ENCODE measurements around the gene FAM210A. TPM values are rescaled to one million over a fixed set of nuclear protein-coding genes. Genes with fewer than 3 reads are reported as not detected.

The FAM210A gene
- total and polyA plus RNA-seq, 2 of the 4 experiments (the other 2 are of a cell fraction), result 9.8 to 25.3 TPM

DNA sequence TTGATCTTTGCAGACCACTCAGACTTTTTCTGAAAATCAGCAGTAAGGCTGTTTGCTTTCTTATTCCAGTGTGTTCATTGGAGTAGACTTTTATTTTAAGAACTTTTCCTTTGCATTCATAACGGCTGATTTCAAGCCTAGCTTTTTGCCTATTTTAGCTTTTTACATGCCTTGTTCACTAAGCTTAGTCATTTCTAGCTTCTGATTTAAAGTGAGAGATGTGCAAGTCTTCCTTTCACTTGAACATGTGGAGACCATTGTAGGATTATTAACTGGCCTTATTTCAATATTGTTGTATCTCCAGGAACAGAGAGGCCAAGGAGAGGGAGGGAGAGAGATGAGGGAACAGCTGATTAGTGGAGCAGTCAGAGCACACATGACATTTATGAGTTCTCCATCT, 32.3 kb upstream of the FAM210A start:
- Histone ChIP-seq H3K4me2 (ENCODE audit: low read depth, low read length) (no peak overlapping the region), H2AFZ (replicated peaks; ENCODE audit: low read length, poor library complexity) (no peak overlapping the region), H3K27ac (ENCODE audit: insufficient read depth, low read length) (no peak overlapping the region), H3K9me3 (ENCODE audit: control insufficient read depth, insufficient read depth, low read length) (no peaks in the 10 kb centered on the region), H3K56ac (ENCODE audit: extremely low read depth, insufficient read depth, low read length) (no peak overlapping the region), H3K36me3 (ENCODE audit: control insufficient read depth, insufficient read depth, low read length) (peaks cover 25% of the 10 kb centered on the region), H2BK120ac (ENCODE audit: low read depth, low read length) (no peak overlapping the region), H4K8ac (ENCODE audit: low read depth in 2 of 2, low read length in 2 of 2) (no peak overlapping the region), H2BK20ac (ENCODE audit: low read depth, low read length) (no peak overlapping the region), H3K79me1 (ENCODE audit: low read depth in 1 of 2, low read length in 2 of 2) (no peaks in the 10 kb centered on the region), H3K4me1 (ENCODE audit: control insufficient read depth, insufficient read depth, low read length) (no peaks in the 10 kb centered on the region), H2BK5ac (ENCODE audit: low read depth, low read length, poor library complexity, severe bottlenecking) (no peak overlapping the region), H3K9ac (ENCODE audit: low read depth, low read length) (no peak overlapping the region), H4K91ac (ENCODE audit: insufficient read depth, low read depth, low read length) (no peak overlapping the region), H3K4me3 (ENCODE audit: insufficient read depth, low read depth, low read length) (no peak overlapping the region), H2AK9ac (replicated peaks; ENCODE audit: low read depth, low read length, poor library complexity) (no peak overlapping the region), H3K23ac (ENCODE audit: low read depth, low read length) (no peak overlapping the region), H2BK15ac (ENCODE audit: low read depth, low read length) (no peak overlapping the region), H3K14ac (replicated peaks; ENCODE audit: low read depth, low read length) (no peak overlapping the region), H3K27me3 (ENCODE audit: control insufficient read depth, insufficient read depth, low read length) (no peaks in the 10 kb centered on the region), H3K18ac (ENCODE audit: low read depth, low read length) (no peak overlapping the region), H3K9me1 (ENCODE audit: insufficient read depth, low read length) (no peaks in the 10 kb centered on the region), H3K4ac (ENCODE audit: low read depth, low read length) (no peak overlapping the region), H4K5ac (ENCODE audit: low read depth, low read length) (no peak overlapping the region), H4K20me1 (ENCODE audit: insufficient read depth, low read length) (no peaks in the 10 kb centered on the region), H2AK5ac (ENCODE audit: low read depth, low read length) (no peak overlapping the region)
- POLR2A ChIA-PET (ENCODE audit: unreplicated experiment), result no interaction called here
- CTCF ChIA-PET, result no interaction called here
- WGBS, 2 experiments (ENCODE audit: extremely low coverage in 2 of 2, insufficient read length in 1 of 2), result no CpG with 5 or more reads among the region's 1 CpG
- no TSS peak for BruUV-seq (replicated peaks)
- no peak for ATAC-seq (ENCODE audit: low read depth)
- DNase-seq, result no peak
- dilution Hi-C loops (cut with HindIII; ENCODE audit: low sequenced_read_pairs, unreplicated experiment), result no loop called here
- in situ Hi-C loops (cut with MboI; ENCODE audit: low sequenced_read_pairs), result no loop called here
- intact Hi-C loops (cut with micrococcal nuclease), result no loop called here
- TF ChIP-seq RFX5 (IDR thresholded peaks at IDR 0.05; ENCODE audit: low read depth, low read length) (no peak), RCOR1 (IDR thresholded peaks at IDR 0.05; ENCODE audit: insufficient replicate concordance, low read length) (no peak)

All from IMR-90 (cell line).